Activated CD8-positive, alpha-beta memory T cell treated with anti-CD3 and anti-CD28 coated beads, Interleukin-2, amount 50 U/mL, for 1 hour (primary cell): ENCODE measurements around the gene NETO2.
"Not testable (repeated sequence)": the region's sequence is repeated elsewhere in the genome, so short reads cannot be mapped to it uniquely, and the experiment has no call there.

Experiments used
- DNase-seq: peaks from one replicate; pipeline ENCODE4 v3.0.0-alpha.2; 2020; ENCODE audit errors: extremely low read depth

Gene NETO2

GRCh38 chr16:47136099-47136842, 7.5 kb downstream of the NETO2 start:
- DNase-seq, result no peak

- DNase-seq, result no peak
Measured at GRCh38 chr16:47134550-47134949, 9.2 kb downstream of the NETO2 start.

- DNase-seq, result no peak
Measured at GRCh38 chr16:47132308-47132707, 11.4 kb downstream of the NETO2 start.

GRCh38 chr16:47129755-47130435, 13.8 kb downstream of the NETO2 start:
- DNase-seq, result no peak

GRCh38 chr16:47127541-47127940, 16.2 kb downstream of the NETO2 start:
- DNase-seq, result no peak

GRCh38 chr16:47125757-47126156, 18.0 kb downstream of the NETO2 start:
- no peak for DNase-seq

- DNase-seq, result no peak
Measured at GRCh38 chr16:47113130-47113529, 30.6 kb downstream of the NETO2 start.

- no peak for DNase-seq
Measured at GRCh38 chr16:47110939-47111338, 32.8 kb downstream of the NETO2 start.

GRCh38 chr16:47109361-47109760, 34.4 kb downstream of the NETO2 start:
- no peak for DNase-seq

- not testable (repeated sequence) for DNase-seq
Measured at GRCh38 chr16:47102921-47103320, 40.8 kb downstream of the NETO2 start.

GRCh38 chr16:47097154-47097553, 46.6 kb downstream of the NETO2 start:
- not testable (repeated sequence) for DNase-seq

- no peak for DNase-seq
Measured at GRCh38 chr16:47096297-47096696, 47.4 kb downstream of the NETO2 start.

- DNase-seq, result no peak
Measured at GRCh38 chr16:47084198-47084597, 59.5 kb downstream of the NETO2 start.

GRCh38 chr16:47082099-47082865, 61.5 kb downstream of the NETO2 start:
- no peak for DNase-seq

GRCh38 chr16:47081115-47081514, 62.6 kb downstream of the NETO2 start:
- no peak for DNase-seq

GRCh38 chr16:47079860-47080259, 63.9 kb downstream of the NETO2 start:
- no peak for DNase-seq

- no peak for DNase-seq
Measured at GRCh38 chr16:47073223-47074155, 70.3 kb downstream of the NETO2 start.

- DNase-seq, result no peak
Measured at GRCh38 chr16:47072158-47072557, 71.6 kb downstream of the NETO2 start.

- DNase-seq, result no peak
Measured at GRCh38 chr16:47069841-47070584, 73.7 kb downstream of the NETO2 start.

GRCh38 chr16:47069313-47069712, 74.4 kb downstream of the NETO2 start:
- no peak for DNase-seq

- no peak for DNase-seq
Measured at GRCh38 chr16:47067203-47067602, 76.5 kb downstream of the NETO2 start.
